Ectodermal cell (in vitro differentiated cells): ENCODE data around the gene MSX1.

Source experiments
- H3K27ac ChIP-seq: 2 replicates; pipeline ENCODE4 v1.7.0; 2013; ENCODE audit warnings: mild to moderate bottlenecking, low read depth, low read length; ENCODE audit not compliant: insufficient read depth, poor library complexity, severe bottlenecking
- H3K27me3 ChIP-seq: 2 replicates; pipeline ENCODE4 v1.7.0; 2013; ENCODE audit warnings: mild to moderate bottlenecking, low read length; ENCODE audit not compliant: insufficient read depth, control insufficient read depth, poor library complexity, severe bottlenecking
- H3K36me3 ChIP-seq: one replicate; pipeline ENCODE4 v1.7.0; 2013; ENCODE audit warnings: low read length; ENCODE audit not compliant: control insufficient read depth, insufficient read depth
- H3K4me1 ChIP-seq: one replicate; pipeline ENCODE4 v1.7.0; 2013; ENCODE audit warnings: low read length; ENCODE audit not compliant: control insufficient read depth, insufficient read depth
- H3K4me3 ChIP-seq: 2 replicates; pipeline ENCODE4 v1.7.0; 2013; ENCODE audit warnings: low read depth, low read length, control low read depth; ENCODE audit not compliant: insufficient read depth
- H3K9me3 ChIP-seq: 2 replicates; pipeline ENCODE4 v1.7.0; 2013; ENCODE audit warnings: mild to moderate bottlenecking, low read length, moderate library complexity; ENCODE audit not compliant: control insufficient read depth
- WGBS, 2 experiments: methylation state at CpG; one replicate each; pipeline ENCODE4 v1.1.7; 2013; ENCODE audit warnings: missing lambda C conversion rate in 2 of 2; 5-methylcytosine and 5-hydroxymethylcytosine counted together

The MSX1 gene

DNA sequence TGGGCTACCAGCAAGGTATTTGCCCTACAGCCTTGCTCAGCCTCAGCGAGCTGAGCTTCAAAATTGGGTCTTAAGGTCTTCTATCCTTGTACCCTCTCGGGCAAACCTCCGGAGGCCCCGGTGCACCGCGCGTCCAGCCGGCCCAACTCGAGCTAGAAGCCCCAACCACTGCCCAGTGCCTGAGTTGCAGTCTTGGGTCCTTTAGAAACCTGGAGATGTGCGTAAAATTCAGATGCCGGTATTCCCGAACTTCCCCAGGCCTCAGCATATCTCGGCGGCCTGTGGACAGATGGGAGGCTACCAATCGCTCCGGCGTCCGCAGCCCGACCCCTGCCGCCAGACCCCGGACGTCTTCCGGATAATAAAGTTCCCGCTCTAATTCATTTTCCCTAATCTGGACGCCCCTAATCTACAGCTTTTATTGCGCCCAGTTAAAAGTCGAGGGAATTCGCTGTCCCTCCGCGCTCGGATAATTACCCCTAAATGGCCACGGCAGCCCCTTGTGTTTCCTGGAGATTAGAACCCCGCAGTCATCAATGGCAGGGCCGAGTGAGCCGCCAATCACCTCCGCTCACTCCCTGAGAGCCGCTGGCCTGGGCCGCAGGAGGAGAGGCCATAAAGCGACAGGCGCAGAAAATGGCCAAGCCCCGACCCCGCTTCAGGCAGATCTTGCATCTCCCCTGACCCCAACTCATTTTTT is 1.5 kb upstream of the MSX1 start:
- Histone ChIP-seq H3K27me3 (peaks cover 95% of the 10 kb centered on the region), H3K9me3 (no peaks in the 10 kb centered on the region), H3K4me3 (peak overlapping the region; percentile 37), H3K27ac (no peak overlapping the region), H3K4me1 (peaks cover 49% of the 10 kb centered on the region), H3K36me3 (no peaks in the 10 kb centered on the region)
- WGBS, 2 experiments: 2% methylated on average over 42 of the region's 42 CpGs

DNA sequence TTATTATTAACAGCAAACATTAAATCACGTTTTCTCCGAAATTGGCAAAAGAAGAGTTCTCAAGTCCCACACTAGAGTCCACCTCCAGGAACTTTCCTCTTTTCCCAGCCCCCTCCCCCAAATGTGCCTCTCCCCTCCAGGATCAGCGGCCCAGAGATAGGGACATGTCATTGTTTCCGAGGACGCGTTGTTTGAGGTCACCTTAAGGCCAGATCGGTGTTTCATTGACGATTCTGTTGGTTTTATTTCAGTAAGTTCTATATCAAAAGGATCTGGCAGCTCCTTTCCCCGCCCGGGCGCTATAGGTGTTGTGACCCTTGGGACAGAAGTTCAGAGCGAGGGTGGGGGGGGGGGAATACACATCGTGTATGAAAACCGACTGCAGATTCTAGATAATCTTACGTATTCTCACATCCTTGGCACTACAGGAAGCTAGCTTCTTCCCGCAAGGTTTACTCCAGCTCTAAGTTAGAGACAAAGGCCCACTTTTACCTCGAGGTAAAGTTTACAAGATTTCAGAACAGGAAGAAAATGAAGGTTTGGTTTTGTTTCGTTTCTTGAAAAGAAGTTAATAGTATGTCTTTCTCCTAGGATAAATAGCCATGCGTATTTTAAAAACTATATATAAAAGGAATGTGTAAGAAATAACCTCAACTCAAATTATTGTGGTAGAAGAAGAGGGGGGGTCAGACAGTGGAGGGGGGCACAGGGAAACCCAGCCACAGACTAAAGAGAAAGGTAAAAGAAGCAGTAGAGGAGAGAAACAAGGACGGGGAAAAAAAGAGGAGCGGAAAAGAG is 739 bp upstream of the MSX1 start:
- Histone ChIP-seq H3K9me3 (no peaks in the 10 kb centered on the region), H3K27me3 (peaks cover 95% of the 10 kb centered on the region), H3K36me3 (no peaks in the 10 kb centered on the region), H3K4me1 (peaks cover 45% of the 10 kb centered on the region), H3K4me3 (peak overlapping the region; percentile 77), H3K27ac (peak overlapping the region; percentile 67)
- 2% methylated on average over 19 to 20 of the region's 21 CpGs for WGBS, 2 experiments

DNA sequence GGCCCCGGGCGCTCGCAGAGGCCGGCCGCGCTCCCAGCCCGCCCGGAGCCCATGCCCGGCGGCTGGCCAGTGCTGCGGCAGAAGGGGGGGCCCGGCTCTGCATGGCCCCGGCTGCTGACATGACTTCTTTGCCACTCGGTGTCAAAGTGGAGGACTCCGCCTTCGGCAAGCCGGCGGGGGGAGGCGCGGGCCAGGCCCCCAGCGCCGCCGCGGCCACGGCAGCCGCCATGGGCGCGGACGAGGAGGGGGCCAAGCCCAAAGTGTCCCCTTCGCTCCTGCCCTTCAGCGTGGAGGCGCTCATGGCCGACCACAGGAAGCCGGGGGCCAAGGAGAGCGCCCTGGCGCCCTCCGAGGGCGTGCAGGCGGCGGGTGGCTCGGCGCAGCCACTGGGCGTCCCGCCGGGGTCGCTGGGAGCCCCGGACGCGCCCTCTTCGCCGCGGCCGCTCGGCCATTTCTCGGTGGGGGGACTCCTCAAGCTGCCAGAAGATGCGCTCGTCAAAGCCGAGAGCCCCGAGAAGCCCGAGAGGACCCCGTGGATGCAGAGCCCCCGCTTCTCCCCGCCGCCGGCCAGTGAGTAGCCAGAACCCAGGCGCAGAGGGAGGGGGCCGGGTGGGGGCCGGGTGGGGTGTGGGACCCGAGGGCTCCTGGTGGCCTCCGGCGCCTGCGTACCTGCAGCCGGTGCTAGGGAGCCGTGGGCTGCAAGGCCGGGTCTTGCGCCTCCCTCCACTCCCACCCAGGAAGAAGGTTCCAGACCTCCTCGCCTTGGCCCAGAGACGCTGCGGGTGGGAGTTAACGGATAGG is 534 bp downstream of the MSX1 start:
- 1% methylated on average over 80 of the region's 80 CpGs for WGBS, 2 experiments
- peaks cover 54% of the 10 kb centered on the region for H3K4me1 ChIP-seq
- H3K27me3 ChIP-seq: peaks cover 95% of the 10 kb centered on the region
- peak overlapping the region; percentile 4 for H3K27ac ChIP-seq
- peak overlapping the region; percentile 77 for H3K4me3 ChIP-seq
- H3K9me3 ChIP-seq: no peaks in the 10 kb centered on the region
- H3K36me3 ChIP-seq: no peaks in the 10 kb centered on the region

DNA sequence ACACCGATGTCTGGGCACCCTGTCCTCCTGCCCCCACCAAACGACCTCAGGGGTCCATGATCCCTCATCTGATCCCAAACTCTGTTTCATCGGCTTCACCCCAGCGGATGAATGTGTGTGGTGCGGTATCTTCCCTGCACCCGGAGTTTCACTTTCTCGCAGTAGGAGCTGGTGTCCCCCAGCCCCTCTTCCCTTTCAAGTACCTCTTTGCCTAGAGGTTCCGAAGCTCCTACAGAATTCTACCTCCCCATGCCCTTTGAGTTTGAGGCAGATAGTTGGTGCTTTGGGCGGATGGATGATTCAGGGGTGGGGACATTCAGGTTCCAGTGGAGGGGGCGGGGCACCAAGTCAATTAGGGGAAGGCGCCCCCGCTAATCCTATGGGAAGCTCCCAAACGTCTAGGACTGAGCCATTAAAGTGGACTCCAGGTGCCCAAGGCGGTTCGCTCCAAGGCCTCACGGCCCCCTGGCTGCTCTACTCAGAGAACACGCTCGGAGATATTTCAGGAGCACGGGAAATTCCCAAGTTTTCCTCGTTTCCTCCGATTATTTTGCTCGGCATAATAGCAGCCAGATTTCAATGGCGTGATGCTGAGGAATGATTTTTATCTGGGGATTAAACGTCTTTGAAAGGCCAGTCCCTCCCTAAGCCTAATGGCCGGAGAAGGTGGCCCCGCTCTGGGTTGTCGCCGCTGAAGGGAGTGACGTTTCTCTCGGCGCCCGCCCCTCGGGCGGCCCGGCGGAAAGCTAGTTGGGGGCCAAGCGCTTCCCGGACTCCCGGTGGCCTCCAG is 1.3 kb downstream of the MSX1 start:
- Histone ChIP-seq H3K4me1 (peaks cover 47% of the 10 kb centered on the region), H3K9me3 (no peaks in the 10 kb centered on the region), H3K27ac (no peak overlapping the region), H3K36me3 (no peaks in the 10 kb centered on the region), H3K4me3 (peak overlapping the region; percentile 77), H3K27me3 (peaks cover 95% of the 10 kb centered on the region)
- WGBS, 2 experiments: 1% methylated on average over 38 to 39 of the region's 39 CpGs

DNA sequence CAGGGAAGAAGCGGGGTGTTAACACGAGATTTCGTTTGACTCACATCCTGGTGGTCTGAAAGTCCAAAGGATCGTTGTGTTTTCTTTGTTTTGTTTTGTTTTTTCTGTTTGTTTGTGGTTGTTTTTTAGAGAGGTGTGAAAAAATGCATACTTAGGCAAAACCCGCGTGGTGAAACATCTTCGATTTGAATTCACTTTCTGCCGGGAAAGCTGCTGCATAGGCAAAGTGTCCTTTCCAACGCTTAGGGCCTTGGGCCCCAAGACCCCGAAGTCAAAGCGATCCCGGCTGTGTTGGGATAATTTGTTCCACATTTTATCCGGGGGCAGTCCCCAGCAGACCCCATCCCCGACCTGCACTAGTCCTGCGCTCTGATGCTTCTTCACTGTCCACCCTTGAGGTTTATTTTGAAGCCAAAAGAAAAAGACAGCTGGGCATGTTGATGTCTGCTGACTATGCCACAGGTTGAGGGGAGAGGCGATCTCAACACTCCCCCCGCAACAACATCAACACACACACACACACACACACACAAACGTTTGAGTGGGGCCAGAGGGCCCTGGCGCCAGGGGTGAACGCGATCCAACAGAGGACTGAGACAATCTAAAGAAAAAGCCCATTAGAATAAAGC is 2.0 kb downstream of the MSX1 start:
- peak overlapping the region; percentile 77 for H3K4me3 ChIP-seq
- H3K9me3 ChIP-seq: no peaks in the 10 kb centered on the region
- peaks cover 95% of the 10 kb centered on the region for H3K27me3 ChIP-seq
- H3K27ac ChIP-seq: no peak overlapping the region
- peaks cover 45% of the 10 kb centered on the region for H3K4me1 ChIP-seq
- no peaks in the 10 kb centered on the region for H3K36me3 ChIP-seq
- WGBS, 2 experiments: 4 to 6% methylated on average over 21 of the region's 21 CpGs

DNA sequence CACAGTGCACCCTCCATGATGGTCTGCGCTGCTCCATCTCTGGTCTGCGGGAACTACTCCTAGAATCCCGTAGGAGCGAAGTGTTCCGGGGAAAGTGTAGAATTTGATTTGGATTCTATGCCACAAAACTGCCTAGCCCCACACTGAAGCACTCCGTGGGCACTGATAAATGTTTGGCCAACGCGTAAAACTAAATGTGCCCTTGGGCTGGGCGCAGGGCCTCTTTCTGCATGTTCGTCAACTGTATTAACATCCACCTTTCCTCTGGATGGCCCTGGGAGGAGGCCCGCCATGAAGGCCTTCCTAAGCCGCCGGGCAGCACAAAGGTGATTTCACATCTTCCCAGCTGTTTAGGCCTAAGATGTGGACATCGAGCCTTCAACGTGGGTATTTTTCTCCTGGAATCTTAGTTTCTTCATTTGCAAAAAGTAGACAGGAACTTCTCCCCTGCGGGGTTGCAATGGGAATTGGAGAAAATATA is 2.6 kb downstream of the MSX1 start:
- Histone ChIP-seq H3K4me3 (peak overlapping the region; percentile 77), H3K27me3 (peaks cover 96% of the 10 kb centered on the region), H3K27ac (no peak overlapping the region), H3K4me1 (peaks cover 44% of the 10 kb centered on the region), H3K9me3 (no peaks in the 10 kb centered on the region), H3K36me3 (no peaks in the 10 kb centered on the region)
- 8 to 10% methylated on average over 16 of the region's 16 CpGs for WGBS, 2 experiments

DNA sequence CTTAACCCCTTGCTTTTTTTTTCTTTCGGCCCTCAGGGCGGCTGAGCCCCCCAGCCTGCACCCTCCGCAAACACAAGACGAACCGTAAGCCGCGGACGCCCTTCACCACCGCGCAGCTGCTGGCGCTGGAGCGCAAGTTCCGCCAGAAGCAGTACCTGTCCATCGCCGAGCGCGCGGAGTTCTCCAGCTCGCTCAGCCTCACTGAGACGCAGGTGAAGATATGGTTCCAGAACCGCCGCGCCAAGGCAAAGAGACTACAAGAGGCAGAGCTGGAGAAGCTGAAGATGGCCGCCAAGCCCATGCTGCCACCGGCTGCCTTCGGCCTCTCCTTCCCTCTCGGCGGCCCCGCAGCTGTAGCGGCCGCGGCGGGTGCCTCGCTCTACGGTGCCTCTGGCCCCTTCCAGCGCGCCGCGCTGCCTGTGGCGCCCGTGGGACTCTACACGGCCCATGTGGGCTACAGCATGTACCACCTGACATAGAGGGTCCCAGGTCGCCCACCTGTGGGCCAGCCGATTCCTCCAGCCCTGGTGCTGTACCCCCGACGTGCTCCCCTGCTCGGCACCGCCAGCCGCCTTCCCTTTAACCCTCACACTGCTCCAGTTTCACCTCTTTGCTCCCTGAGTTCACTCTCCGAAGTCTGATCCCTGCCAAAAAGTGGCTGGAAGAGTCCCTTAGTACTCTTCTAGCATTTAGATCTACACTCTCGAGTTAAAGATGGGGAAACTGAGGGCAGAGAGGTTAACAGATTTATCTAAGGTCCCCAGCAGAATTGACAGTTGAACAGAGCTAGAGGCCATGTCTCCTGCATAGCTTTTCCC is 3.4 kb downstream of the MSX1 start:
- peaks cover 96% of the 10 kb centered on the region for H3K27me3 ChIP-seq
- 8 to 10% methylated on average over 51 of the region's 51 CpGs for WGBS, 2 experiments
- no peaks in the 10 kb centered on the region for H3K36me3 ChIP-seq
- peaks cover 37% of the 10 kb centered on the region for H3K4me1 ChIP-seq
- H3K27ac ChIP-seq: no peak overlapping the region
- no peaks in the 10 kb centered on the region for H3K9me3 ChIP-seq
- peak overlapping the region; percentile 77 for H3K4me3 ChIP-seq

DNA sequence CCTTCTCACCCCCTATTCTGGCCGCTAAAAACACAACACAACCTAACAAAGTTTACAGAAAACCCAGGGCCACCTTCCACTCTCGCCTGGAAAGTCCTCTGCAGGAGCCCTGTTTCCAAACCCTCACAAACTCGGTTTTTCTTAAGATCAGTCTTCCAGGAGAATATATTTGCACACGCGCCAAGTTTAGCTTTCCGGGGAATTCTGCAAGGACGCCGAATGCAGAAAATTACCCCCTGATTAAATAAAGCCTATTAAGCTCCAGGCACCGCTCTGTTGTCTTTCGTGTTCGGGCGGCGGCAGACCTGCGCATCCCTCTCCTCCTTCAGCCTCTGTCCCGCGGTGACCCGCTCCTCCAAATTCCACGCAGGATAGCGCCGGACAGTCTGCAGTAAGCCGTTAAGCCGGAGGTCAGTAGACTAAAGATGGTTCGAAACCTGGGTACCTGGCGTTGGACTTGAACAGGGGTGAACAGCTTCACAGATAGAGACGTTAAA is 5.0 kb downstream of the MSX1 start:
- no peak overlapping the region for H3K27ac ChIP-seq
- peaks cover 44% of the 10 kb centered on the region for H3K4me1 ChIP-seq
- peaks cover 98% of the 10 kb centered on the region for H3K27me3 ChIP-seq
- H3K4me3 ChIP-seq: no peak overlapping the region
- WGBS, 2 experiments: 8 to 9% methylated on average over 25 of the region's 25 CpGs
- H3K9me3 ChIP-seq: no peaks in the 10 kb centered on the region
- no peaks in the 10 kb centered on the region for H3K36me3 ChIP-seq
